Measurements from ENCODE around the gene GNAT1.
"Not testable (repeated sequence)": the region's sequence is repeated elsewhere in the genome, so short reads cannot be mapped to it uniquely, and the experiment has no call there.

Gene GNAT1

GRCh38 chr3:50219285-50219684 is 27.9 kb downstream of the GNAT1 start:
- DNase-seq (ENCODE audit: low spot score): no peak

DNA sequence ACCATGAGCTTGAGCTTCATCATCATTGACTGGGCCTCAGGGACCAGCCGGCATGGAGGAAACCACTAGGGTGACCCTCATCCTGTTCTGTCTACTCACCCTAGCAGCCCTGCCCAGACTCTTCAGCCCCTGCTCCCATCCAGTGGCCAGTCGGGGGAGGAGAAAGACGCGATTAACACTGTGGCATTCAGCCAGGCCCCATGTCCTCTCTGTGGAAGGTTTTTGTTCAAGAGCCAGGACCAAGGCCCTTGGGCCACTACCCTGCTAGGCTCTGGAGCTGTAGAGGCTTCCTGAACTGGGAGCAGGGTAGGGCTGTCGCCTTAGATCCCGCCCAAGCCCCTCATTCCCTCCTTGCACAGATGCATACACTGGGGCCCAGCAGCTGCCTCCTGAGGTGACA is 28.7 kb downstream of the GNAT1 start:
- no peak for DNase-seq (ENCODE audit: low spot score)

GRCh38 chr3:50221051-50221410 is 29.6 kb downstream of the GNAT1 start:
- DNase-seq (ENCODE audit: low spot score): no peak

- DNase-seq (ENCODE audit: low spot score): no peak
Observed at GRCh38 chr3:50221411-50222168, 30.2 kb downstream of the GNAT1 start.

GRCh38 chr3:50222169-50222528 is 30.7 kb downstream of the GNAT1 start:
- DNase-seq (ENCODE audit: low spot score): no peak

DNA sequence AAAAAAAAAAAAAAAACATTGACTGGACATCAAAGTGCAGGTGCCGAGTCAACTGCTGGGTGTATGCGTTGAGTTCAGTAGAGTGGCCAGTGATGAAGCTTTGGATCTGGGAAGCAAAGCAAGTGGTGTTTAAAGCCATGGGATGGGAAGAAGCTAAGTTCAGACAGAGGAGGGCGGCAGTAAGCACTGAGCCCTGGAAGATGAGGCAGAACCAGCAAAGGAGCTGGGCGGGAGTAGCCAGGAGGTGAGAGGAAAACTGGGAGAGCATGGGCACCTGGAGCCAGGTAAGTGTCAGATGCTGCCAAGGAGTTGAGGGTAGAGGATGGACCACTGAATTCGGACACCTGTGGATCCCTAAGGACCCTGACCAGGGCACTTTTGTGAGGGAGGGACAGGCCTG is 33.2 kb downstream of the GNAT1 start:
- DNase-seq (ENCODE audit: low spot score): no peak

- no peak for DNase-seq (ENCODE audit: low spot score)
Observed at GRCh38 chr3:50226888-50227389, 35.5 kb downstream of the GNAT1 start.

DNA sequence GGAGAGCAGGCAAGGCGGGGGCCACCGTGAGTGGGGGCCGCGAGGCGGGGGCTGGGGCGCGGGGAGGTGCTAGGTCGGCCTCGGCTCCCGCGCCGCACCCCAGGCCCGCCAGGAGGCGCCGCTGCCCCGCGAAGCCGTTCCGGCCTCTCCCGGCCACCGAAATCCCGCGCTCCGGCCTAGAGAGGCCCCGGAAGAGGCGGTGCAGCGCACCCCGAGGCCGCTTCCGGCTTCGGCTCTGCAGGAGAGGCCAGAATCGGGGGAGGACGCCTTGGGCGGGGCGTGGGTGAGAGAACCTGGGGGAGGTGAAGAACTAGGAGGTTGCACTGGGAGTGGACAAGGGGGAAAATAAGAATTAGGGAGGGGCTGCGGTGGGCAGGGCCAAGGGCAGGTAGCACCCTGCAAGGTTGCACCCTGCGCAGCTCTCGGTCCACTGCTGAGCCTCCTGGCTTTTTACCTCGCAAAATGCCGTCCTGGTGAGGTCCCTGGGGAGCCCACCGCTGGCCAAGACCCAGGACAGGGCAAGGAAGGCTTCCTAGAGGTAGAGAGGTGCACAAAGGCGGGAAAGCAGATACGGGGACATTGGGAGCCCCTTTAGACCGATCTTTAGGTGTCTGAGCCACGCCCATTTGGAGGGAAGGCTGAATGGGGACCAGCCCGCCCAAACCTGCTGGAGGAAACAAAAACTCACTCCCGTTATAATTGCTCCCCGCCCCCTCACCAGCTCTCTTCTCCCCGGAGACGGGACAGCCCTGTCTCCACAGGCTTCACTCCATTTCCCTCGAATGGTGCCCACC is 36.2 kb downstream of the GNAT1 start:
- peak; percentile 88 for DNase-seq (ENCODE audit: low spot score)

DNA sequence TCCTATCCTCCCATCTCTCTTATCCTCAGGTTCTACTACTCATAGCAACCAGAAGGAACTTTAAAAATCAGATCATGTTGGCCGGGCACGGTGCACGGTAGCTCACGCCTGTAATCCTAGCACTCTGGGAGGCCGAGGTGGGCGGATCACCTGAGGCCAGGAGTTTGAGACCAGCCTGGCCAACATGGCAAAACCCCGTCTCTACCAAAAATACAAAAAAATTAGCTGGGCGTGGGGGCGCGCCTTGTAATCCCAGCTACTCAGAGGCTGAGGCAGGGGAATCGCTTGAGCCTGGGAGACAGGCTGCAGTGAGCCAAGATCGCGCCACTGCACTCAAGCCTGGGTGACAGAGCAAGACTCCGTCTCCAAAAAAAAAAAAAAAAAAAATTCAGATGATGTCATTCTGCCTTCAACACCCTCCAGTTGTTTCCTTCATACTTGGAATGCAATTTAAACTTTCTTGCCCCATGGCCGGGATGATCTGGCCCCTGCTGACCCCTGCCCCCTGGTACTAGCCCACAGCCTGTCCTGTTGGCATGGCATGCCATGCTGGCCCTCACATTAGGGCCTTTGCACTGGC is 36.9 kb downstream of the GNAT1 start:
- DNase-seq (ENCODE audit: low spot score): not testable (repeated sequence)

GRCh38 chr3:50229490-50229889 is 38.1 kb downstream of the GNAT1 start:
- DNase-seq (ENCODE audit: low spot score): no peak

DNA sequence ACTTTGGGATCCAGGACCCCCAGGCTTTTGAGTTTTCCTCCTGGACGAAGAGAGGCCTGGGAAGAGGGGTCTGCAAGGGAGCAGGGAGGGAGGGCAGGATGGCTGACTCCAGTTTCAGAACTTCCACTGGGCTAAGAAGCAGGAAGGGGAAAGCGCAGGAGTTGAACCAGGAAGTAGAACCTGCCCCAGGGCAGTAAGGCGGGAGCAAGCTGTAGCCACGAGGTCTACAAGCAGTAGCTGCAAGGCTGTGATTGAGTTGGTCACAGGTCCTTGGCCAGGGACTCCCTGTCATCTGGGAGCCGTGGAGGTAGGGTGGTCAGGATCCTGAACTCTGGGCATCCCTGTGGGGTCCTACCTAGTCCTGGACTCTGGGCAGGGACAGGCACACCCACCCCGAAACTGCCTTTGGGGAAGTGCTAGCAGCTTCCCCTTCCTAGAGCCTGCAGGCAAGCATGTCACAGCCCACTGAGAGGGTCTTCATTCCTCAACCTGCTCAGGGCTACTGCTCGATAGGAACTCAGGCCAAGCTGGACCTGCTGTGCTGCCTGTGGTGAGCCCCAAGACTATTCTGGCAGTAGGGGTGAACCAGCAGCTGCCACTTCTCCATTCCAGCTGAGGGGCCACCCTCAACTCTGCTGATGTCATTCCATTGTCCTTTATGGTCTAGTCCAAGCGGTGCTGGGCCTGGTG is 38.8 kb downstream of the GNAT1 start:
- no peak for DNase-seq (ENCODE audit: low spot score)

DNA sequence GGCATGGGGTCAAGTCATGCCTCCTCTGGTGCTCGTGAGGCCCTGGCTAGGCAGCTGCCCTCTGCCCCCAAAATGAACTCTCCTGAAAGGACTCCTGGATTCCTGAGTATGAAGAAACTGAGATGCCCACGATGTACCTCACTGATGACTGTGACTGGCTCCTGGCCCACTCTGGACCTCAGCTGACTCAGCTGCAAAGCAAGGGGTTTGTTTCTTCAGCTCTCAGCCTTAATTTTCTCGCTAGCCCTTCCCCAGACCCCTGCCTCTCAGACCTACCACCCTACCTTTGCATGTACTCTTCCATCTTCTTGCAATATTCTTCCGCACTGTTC is 39.4 kb downstream of the GNAT1 start:
- DNase-seq (ENCODE audit: low spot score): no peak

GRCh38 chr3:50231581-50231980 is 40.2 kb downstream of the GNAT1 start:
- DNase-seq (ENCODE audit: low spot score): no peak

GRCh38 chr3:50232303-50232702 is 40.9 kb downstream of the GNAT1 start:
- no peak for DNase-seq (ENCODE audit: low spot score)

GRCh38 chr3:50233176-50233575 is 41.8 kb downstream of the GNAT1 start:
- DNase-seq (ENCODE audit: low spot score): no peak

GRCh38 chr3:50235716-50236483 is 44.5 kb downstream of the GNAT1 start, which contains the start of gene GNAI2:
Gene GNAI2 (plus strand): TSS chr3:50236204. CDS start chr3:50236336, 132 bp downstream.
- DNase-seq (ENCODE audit: low spot score): peak; percentile 97

GRCh38 chr3:50236484-50237132 is 45.2 kb downstream of the GNAT1 start:
- DNase-seq (ENCODE audit: low spot score): no peak

GRCh38 chr3:50237133-50237651 is 45.8 kb downstream of the GNAT1 start:
- DNase-seq (ENCODE audit: low spot score): peak; percentile 35

DNA sequence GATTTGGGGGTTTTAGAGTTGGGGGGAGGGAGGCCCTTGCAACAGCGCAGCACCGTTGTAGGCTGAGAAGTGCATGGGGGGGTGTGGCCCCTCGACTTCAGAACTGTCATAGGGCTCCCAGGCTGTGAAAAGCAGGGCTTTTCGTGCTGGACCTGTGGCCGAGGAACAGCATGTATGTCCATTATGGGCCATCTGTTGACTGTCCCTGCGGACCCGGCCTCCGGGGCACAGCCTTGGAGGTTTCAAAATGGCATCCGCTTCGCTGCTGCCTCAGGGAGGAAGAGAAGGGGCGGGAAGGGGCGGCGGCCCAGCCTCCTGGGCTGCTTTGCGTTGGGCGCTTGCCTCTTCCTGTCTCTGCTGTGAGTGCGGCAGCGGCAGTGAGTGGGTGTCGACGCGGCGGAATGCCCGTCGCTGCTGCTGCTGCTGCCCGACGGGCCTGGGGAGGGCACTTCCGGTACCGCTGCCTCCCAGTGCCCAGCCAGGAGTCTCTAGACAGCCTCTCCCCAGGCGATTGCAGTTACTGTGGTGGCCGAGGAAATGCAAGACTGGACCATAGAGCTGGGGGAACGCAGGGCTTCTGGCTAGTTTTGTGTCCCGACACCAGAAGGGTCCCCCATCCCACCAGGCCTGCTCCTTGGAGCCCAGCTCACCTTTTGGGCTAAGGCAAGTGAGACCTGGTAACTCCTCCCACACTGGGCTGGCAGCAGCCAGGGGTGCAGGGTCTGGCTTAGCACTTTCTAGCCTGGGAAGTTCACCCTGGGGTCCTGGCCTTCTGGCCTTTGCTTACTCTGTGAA is 46.5 kb downstream of the GNAT1 start:
- peak; percentile 39 for DNase-seq (ENCODE audit: low spot score)

Data from SK-N-DZ (cell line).